Spleen (tissue), 11 donors: ENCODE data around the gene KCNQ1. TPM values are rescaled to one million over a fixed set of nuclear protein-coding genes. Genes with fewer than 3 reads are reported as not detected.

Experiments
- DNase-seq: peaks from one replicate; pipeline ENCODE4 v3.0.0-alpha.2; 2020
- H3K27ac ChIP-seq, 8 donors: fragments of 200-600 bp; sonication (generic) in 7 of 8; 1 replicate in 4 of 8; 2 replicates in 4 of 8; pipeline versions ENCODE4 v1.5.0 to v1.8.0; 2016 to 2021; ENCODE audit warnings: inconsistent platforms in 4 of 8, mild to moderate bottlenecking in 4 of 8, moderate library complexity in 1 of 8
- H3K27me3 ChIP-seq, 7 donors: fragments of 200-600 bp; sonication (generic) in 6 of 7; replicated peaks in 1 of 7; 1 replicate in 4 of 7; 2 replicates in 3 of 7; pipeline versions ENCODE4 v1.5.0 to v1.8.0; 2016 to 2021; ENCODE audit warnings: inconsistent platforms in 3 of 7, mild to moderate bottlenecking in 1 of 7
- H3K36me3 ChIP-seq, 6 donors: fragments of 200-600 bp; sonication (generic) in 5 of 6; 1 replicate in 4 of 6; 2 replicates in 2 of 6; pipeline versions ENCODE4 v1.5.0 to v1.8.0; 2016 to 2021; ENCODE audit warnings: inconsistent platforms in 2 of 6
- H3K4me1 ChIP-seq, 6 donors: fragments of 200-600 bp; sonication (generic) in 5 of 6; 1 replicate in 3 of 6; 2 replicates in 3 of 6; pipeline versions ENCODE4 v1.5.0 to v1.8.0; 2016 to 2021; ENCODE audit warnings: inconsistent platforms in 3 of 6
- H3K4me3 ChIP-seq, 8 donors: fragments of 200-600 bp; sonication (generic) in 7 of 8; 1 replicate in 4 of 8; 2 replicates in 4 of 8; pipeline versions ENCODE4 v1.5.0 to v1.8.0; 2016 to 2021; ENCODE audit warnings: inconsistent platforms in 4 of 8, mild to moderate bottlenecking in 4 of 8, moderate library complexity in 2 of 8
- H3K9me3 ChIP-seq, 8 donors: fragments of 200-600 bp; sonication (generic) in 7 of 8; 1 replicate in 4 of 8; 2 replicates in 4 of 8; pipeline versions ENCODE4 v1.5.0 to v1.8.0; 2016 to 2021; ENCODE audit warnings: inconsistent platforms in 4 of 8
- CTCF ChIP-seq, 11 experiments: fragments of 200-600 bp in 7 of 11; fragments of 450-650 bp in 4 of 11; sonication (generic) in 4 of 11; IDR thresholded peaks in 8 of 11; conservative IDR thresholded peaks in 3 of 11; 1 replicate in 7 of 11; 2 replicates in 4 of 11; pipeline versions ENCODE4 v1.4.0 to v1.8.0; 2016 to 2021; ENCODE audit warnings: antibody characterized with exemption in 11 of 11, inconsistent platforms in 4 of 11, mild to moderate bottlenecking in 1 of 11
- POLR2A ChIP-seq, 3 donors: fragments of 450-650 bp; IDR thresholded peaks; one replicate each; pipeline ENCODE4 v1.5.1; 2017; ENCODE audit warnings: antibody characterized with exemption in 3 of 3, mild to moderate bottlenecking in 1 of 3
- POLR2AphosphoS5 ChIP-seq, 3 donors: sonication (generic); formaldehyde crosslinking; IDR thresholded peaks; one replicate each; pipeline ENCODE4 v1.5.1; 2017; ENCODE audit warnings: antibody characterized with exemption in 3 of 3
- WGBS, 5 donors: extraction: QIAGEN DNeasy Blood & Tissue Kit in 3 of 5; methylation state at CpG; one replicate each; pipeline versions ENCODE4 v1.1.5 to v1.1.7; 2013 to 2018; 5-methylcytosine and 5-hydroxymethylcytosine counted together
- intact Hi-C: fragments of 100-400 bp; cut with DNase I; formaldehyde crosslinking; loops from one replicate; pipeline ENCODE4 v1.15.0; 2023; ENCODE audit warnings: low total_unique reads
- polyA plus RNA-seq, 3 donors: library from polyadenylated mRNA; stranded (reverse); fragments of 200-250 nt; gene quantifications; one replicate each; pipeline ENCODE4 v1.2.1, GENCODE V29; 2013
- total RNA-seq, 7 donors: library from RNA; depleted of rRNA in 3 of 7; stranded (reverse); fragments of >200 nt in 3 of 7; fragmentation: NEBNext Ultra II Directional in 4 of 7; extraction: Animal tissue kit (Norgen Biotek cat#: 25700) in 4 of 7; gene quantifications; one replicate each; pipeline versions ENCODE4 v1.1.0 to v1.2.1, GENCODE V29; 2016 to 2021
- donor health status: healthy with polysubstance abuse.
- donor health status: DM: no; HTN: no; CAD: no; lungs with moderate emphysema.
- donor health status: DM: no; HTN: no; CAD: no.
- donor health status: Bipolar disorder and iron deficiency.
- donor health status: healthy.
- donor health status: DM: no; HTN: no; CAD: no.
- donor health status: DM: yes; HTN: yes; CAD: no.

KCNQ1 gene
- total and polyA plus RNA-seq, 10 donors = 3.3 to 21.6 (median 13.5) TPM

- Histone ChIP-seq H3K4me1 (peaks cover 14 to 35% (median 27%) of the 10 kb centered on the region in 6 donors), H3K36me3 (peaks cover 0 to 11% (median 0%) of the 10 kb centered on the region in 6 donors), H3K27me3 (no peaks in the 10 kb centered on the region), H3K4me3 (peak overlapping the region in 2 of 8 donors; percentile 23 to 46), H3K9me3 (no peaks in the 10 kb centered on the region), H3K27ac (no peak overlapping the region)
- TF ChIP-seq POLR2AphosphoS5 (IDR thresholded peaks at IDR 0.05) (peak in 1 of 3 donors; percentile 29), POLR2A (IDR thresholded peaks at IDR 0.05) (no peak), CTCF (IDR thresholded peaks at IDR 0.05 in 8 of 11, conservative IDR thresholded peaks at IDR 0.05 in 3 of 11) (no peak)
- 23 to 39% (median 27%) methylated on average over 20 to 22 of the region's 22 CpGs for whole genome bisulfite sequencing, 5 donors
- intact Hi-C loops = loop anchor here (2.0 kb wide), 1 partner anchor 355 kb away; no protein-coding TSS in a partner anchor
- peak; percentile 85 for DNase-seq
These were observed 88.9 kb downstream of the KCNQ1 start for GRCh38 chr11:2533587-2534133.

- peaks cover 0 to 11% (median 0%) of the 10 kb centered on the region in 6 donors for H3K36me3 ChIP-seq
- no peak overlapping the region for H3K27ac ChIP-seq
- H3K9me3 ChIP-seq = no peaks in the 10 kb centered on the region
- peaks cover 14 to 35% (median 27%) of the 10 kb centered on the region in 6 donors for H3K4me1 ChIP-seq
- H3K27me3 ChIP-seq = no peaks in the 10 kb centered on the region
- intact Hi-C loops = no loop called here
- TF ChIP-seq CTCF (IDR thresholded peaks at IDR 0.05 in 8 of 11, conservative IDR thresholded peaks at IDR 0.05 in 3 of 11) (no peak), POLR2AphosphoS5 (IDR thresholded peaks at IDR 0.05) (no peak), POLR2A (IDR thresholded peaks at IDR 0.05) (no peak)
- WGBS, 5 donors = 61 to 86% (median 77%) methylated on average over 18 to 31 of the region's 31 CpGs
- peak; percentile 74 for DNase-seq
- no peak overlapping the region for H3K4me3 ChIP-seq
These were observed 89.5 kb downstream of the KCNQ1 start for GRCh38 chr11:2534134-2534956.

GRCh38 chr11:2534957-2535672 lies 90.3 kb downstream of the KCNQ1 start:
- no peaks in the 10 kb centered on the region for H3K9me3 ChIP-seq
- H3K4me1 ChIP-seq = peaks cover 14 to 35% (median 27%) of the 10 kb centered on the region in 6 donors
- intact Hi-C loops = no loop called here
- H3K27ac ChIP-seq = no peak overlapping the region
- 88 to 93% (median 91%) methylated on average over 14 to 15 of the region's 15 CpGs for WGBS, 5 donors
- peaks cover 0 to 9% (median 0%) of the 10 kb centered on the region in 6 donors for H3K36me3 ChIP-seq
- no peak overlapping the region for H3K4me3 ChIP-seq
- H3K27me3 ChIP-seq = no peaks in the 10 kb centered on the region
- peak; percentile 65 for DNase-seq
- TF ChIP-seq POLR2AphosphoS5 (IDR thresholded peaks at IDR 0.05) (no peak), CTCF (IDR thresholded peaks at IDR 0.05 in 8 of 11, conservative IDR thresholded peaks at IDR 0.05 in 3 of 11) (no peak), POLR2A (IDR thresholded peaks at IDR 0.05) (no peak)
